Spleen (tissue), 11 donors: ENCODE results near the gene CCDC87. TPM values are rescaled to one million over a fixed set of nuclear protein-coding genes. Genes with fewer than 3 reads are reported as not detected.

ENCODE experiments used
- DNase-seq: peaks from one replicate; pipeline ENCODE4 v3.0.0-alpha.2; 2020
- H3K27ac ChIP-seq, 8 donors: fragments of 200-600 bp; sonication (generic) in 7 of 8; 1 replicate in 4 of 8; 2 replicates in 4 of 8; pipeline versions ENCODE4 v1.5.0 to v1.8.0; 2016 to 2021; ENCODE audit warnings: inconsistent platforms in 4 of 8, mild to moderate bottlenecking in 4 of 8, moderate library complexity in 1 of 8
- H3K27me3 ChIP-seq, 7 donors: fragments of 200-600 bp; sonication (generic) in 6 of 7; replicated peaks in 1 of 7; 1 replicate in 4 of 7; 2 replicates in 3 of 7; pipeline versions ENCODE4 v1.5.0 to v1.8.0; 2016 to 2021; ENCODE audit warnings: inconsistent platforms in 3 of 7, mild to moderate bottlenecking in 1 of 7
- H3K36me3 ChIP-seq, 6 donors: fragments of 200-600 bp; sonication (generic) in 5 of 6; 1 replicate in 4 of 6; 2 replicates in 2 of 6; pipeline versions ENCODE4 v1.5.0 to v1.8.0; 2016 to 2021; ENCODE audit warnings: inconsistent platforms in 2 of 6
- H3K4me1 ChIP-seq, 6 donors: fragments of 200-600 bp; sonication (generic) in 5 of 6; 1 replicate in 3 of 6; 2 replicates in 3 of 6; pipeline versions ENCODE4 v1.5.0 to v1.8.0; 2016 to 2021; ENCODE audit warnings: inconsistent platforms in 3 of 6
- H3K4me3 ChIP-seq, 8 donors: fragments of 200-600 bp; sonication (generic) in 7 of 8; 1 replicate in 4 of 8; 2 replicates in 4 of 8; pipeline versions ENCODE4 v1.5.0 to v1.8.0; 2016 to 2021; ENCODE audit warnings: inconsistent platforms in 4 of 8, mild to moderate bottlenecking in 4 of 8, moderate library complexity in 2 of 8
- H3K9me3 ChIP-seq, 8 donors: fragments of 200-600 bp; sonication (generic) in 7 of 8; 1 replicate in 4 of 8; 2 replicates in 4 of 8; pipeline versions ENCODE4 v1.5.0 to v1.8.0; 2016 to 2021; ENCODE audit warnings: inconsistent platforms in 4 of 8
- CTCF ChIP-seq, 11 experiments: fragments of 200-600 bp in 7 of 11; fragments of 450-650 bp in 4 of 11; sonication (generic) in 4 of 11; IDR thresholded peaks in 8 of 11; conservative IDR thresholded peaks in 3 of 11; 1 replicate in 7 of 11; 2 replicates in 4 of 11; pipeline versions ENCODE4 v1.4.0 to v1.8.0; 2016 to 2021; ENCODE audit warnings: antibody characterized with exemption in 11 of 11, inconsistent platforms in 4 of 11, mild to moderate bottlenecking in 1 of 11
- POLR2A ChIP-seq, 3 donors: fragments of 450-650 bp; IDR thresholded peaks; one replicate each; pipeline ENCODE4 v1.5.1; 2017; ENCODE audit warnings: antibody characterized with exemption in 3 of 3, mild to moderate bottlenecking in 1 of 3
- POLR2AphosphoS5 ChIP-seq, 3 donors: sonication (generic); formaldehyde crosslinking; IDR thresholded peaks; one replicate each; pipeline ENCODE4 v1.5.1; 2017; ENCODE audit warnings: antibody characterized with exemption in 3 of 3
- WGBS, 5 donors: extraction: QIAGEN DNeasy Blood & Tissue Kit in 3 of 5; methylation state at CpG; one replicate each; pipeline versions ENCODE4 v1.1.5 to v1.1.7; 2013 to 2018; 5-methylcytosine and 5-hydroxymethylcytosine counted together
- intact Hi-C: fragments of 100-400 bp; cut with DNase I; formaldehyde crosslinking; loops from one replicate; pipeline ENCODE4 v1.15.0; 2023; ENCODE audit warnings: low total_unique reads
- polyA plus RNA-seq, 3 donors: library from polyadenylated mRNA; stranded (reverse); fragments of 200-250 nt; gene quantifications; one replicate each; pipeline ENCODE4 v1.2.1, GENCODE V29; 2013
- total RNA-seq, 7 donors: library from RNA; depleted of rRNA in 3 of 7; stranded (reverse); fragments of >200 nt in 3 of 7; fragmentation: NEBNext Ultra II Directional in 4 of 7; extraction: Animal tissue kit (Norgen Biotek cat#: 25700) in 4 of 7; gene quantifications; one replicate each; pipeline versions ENCODE4 v1.1.0 to v1.2.1, GENCODE V29; 2016 to 2021
- donor health status: healthy with polysubstance abuse.
- donor health status: DM: no; HTN: no; CAD: no; lungs with moderate emphysema.
- donor health status: DM: no; HTN: no; CAD: no.
- donor health status: Bipolar disorder and iron deficiency.
- donor health status: healthy.
- donor health status: DM: no; HTN: no; CAD: no.
- donor health status: DM: yes; HTN: yes; CAD: no.

The CCDC87 gene
- total and polyA plus RNA-seq, 10 donors = 0.04 to 0.79 (median 0.11) TPM; not detected in 2

- no peak for DNase-seq
- TF ChIP-seq POLR2AphosphoS5 (IDR thresholded peaks at IDR 0.05) (no peak), CTCF (IDR thresholded peaks at IDR 0.05 in 8 of 11, conservative IDR thresholded peaks at IDR 0.05 in 3 of 11) (no peak), POLR2A (IDR thresholded peaks at IDR 0.05) (no peak)
- peaks cover 13 to 100% (median 48%) of the 10 kb centered on the region in 6 donors for H3K4me1 ChIP-seq
- peaks cover 3 to 100% (median 67%) of the 10 kb centered on the region in 6 donors for H3K36me3 ChIP-seq
- intact Hi-C loops = no loop called here
- H3K4me3 ChIP-seq = no peak overlapping the region
- H3K27me3 ChIP-seq = no peaks in the 10 kb centered on the region
- 61 to 84% (median 74%) methylated on average over 7 of the region's 7 CpGs for WGBS, 5 donors
- no peaks in the 10 kb centered on the region for H3K9me3 ChIP-seq
- H3K27ac ChIP-seq = no peak overlapping the region
These were observed 34.1 kb upstream of the CCDC87 start for GRCh38 chr11:66626926-66627325.

GRCh38 chr11:66626382-66626781 lies 33.5 kb upstream of the CCDC87 start:
- H3K4me1 ChIP-seq = peaks cover 19 to 100% (median 49%) of the 10 kb centered on the region in 6 donors
- H3K4me3 ChIP-seq = no peak overlapping the region
- no peaks in the 10 kb centered on the region for H3K9me3 ChIP-seq
- WGBS, 5 donors = 96 to 97% (median 97%) methylated on average over 25 of the region's 25 CpGs
- DNase-seq = no peak
- H3K36me3 ChIP-seq = peaks cover 3 to 100% (median 68%) of the 10 kb centered on the region in 6 donors
- H3K27ac ChIP-seq = no peak overlapping the region
- H3K27me3 ChIP-seq = no peaks in the 10 kb centered on the region
- intact Hi-C loops = no loop called here
- TF ChIP-seq POLR2AphosphoS5 (IDR thresholded peaks at IDR 0.05) (peak in 1 of 3 donors; percentile 41), CTCF (IDR thresholded peaks at IDR 0.05 in 8 of 11, conservative IDR thresholded peaks at IDR 0.05 in 3 of 11) (no peak), POLR2A (IDR thresholded peaks at IDR 0.05) (no peak)

- DNase-seq = no peak
- Histone ChIP-seq H3K27ac (no peak overlapping the region), H3K4me3 (no peak overlapping the region), H3K27me3 (no peaks in the 10 kb centered on the region), H3K4me1 (peaks cover 25 to 100% (median 55%) of the 10 kb centered on the region in 6 donors), H3K9me3 (no peaks in the 10 kb centered on the region), H3K36me3 (peaks cover 3 to 100% (median 68%) of the 10 kb centered on the region in 6 donors)
- intact Hi-C loops = no loop called here
- WGBS, 5 donors = 87 to 96% (median 93%) methylated on average over 9 of the region's 9 CpGs
- no peak for TF ChIP-seq POLR2A (IDR thresholded peaks at IDR 0.05)
- TF ChIP-seq CTCF (IDR thresholded peaks at IDR 0.05 in 8 of 11, conservative IDR thresholded peaks at IDR 0.05 in 3 of 11) = no peak
- TF ChIP-seq POLR2AphosphoS5 (IDR thresholded peaks at IDR 0.05) = no peak
These were observed 32.9 kb upstream of the CCDC87 start for GRCh38 chr11:66625752-66626149.

GRCh38 chr11:66625041-66625751 lies 32.3 kb upstream of the CCDC87 start:
- Histone ChIP-seq H3K27me3 (no peaks in the 10 kb centered on the region), H3K4me1 (peaks cover 31 to 100% (median 60%) of the 10 kb centered on the region in 6 donors), H3K9me3 (no peaks in the 10 kb centered on the region), H3K36me3 (peaks cover 3 to 97% (median 70%) of the 10 kb centered on the region in 6 donors), H3K4me3 (no peak overlapping the region), H3K27ac (no peak overlapping the region)
- TF ChIP-seq POLR2A (IDR thresholded peaks at IDR 0.05) (no peak), CTCF (IDR thresholded peaks at IDR 0.05 in 8 of 11, conservative IDR thresholded peaks at IDR 0.05 in 3 of 11) (no peak), POLR2AphosphoS5 (IDR thresholded peaks at IDR 0.05) (peak in 1 of 3 donors; percentile 75)
- intact Hi-C loops = no loop called here
- no peak for DNase-seq
- WGBS, 5 donors = 94 to 97% (median 97%) methylated on average over 18 to 26 of the region's 26 CpGs
